Renal cortex interstitium (tissue), 11 donors: ENCODE measurements around the gene MYCBP. TPM values are rescaled to one million over a fixed set of nuclear protein-coding genes. Genes with fewer than 3 reads are reported as not detected.
A peak's percentile ranks its signal among the peaks of the same experiment; 100 is the strongest.

Experiments
- DNase-seq, 11 donors: peaks; one replicate each; pipeline ENCODE4 v3.0.0-alpha.2; 2013; ENCODE audit warnings: low read depth in 9 of 11, low spot score in 4 of 11; ENCODE audit errors: extremely low read depth in 1 of 11
- polyA plus RNA-seq, 3 donors: library from polyadenylated mRNA; unstranded; fragments of 120-200 nt; gene quantifications; one replicate each; pipeline ENCODE4 v1.2.1, GENCODE V29; 2013; ENCODE audit not compliant: insufficient read length in 3 of 3

MYCBP gene
- polyA plus RNA-seq, 3 donors, result 27.8 to 34.7 (median 33.7) TPM

DNA sequence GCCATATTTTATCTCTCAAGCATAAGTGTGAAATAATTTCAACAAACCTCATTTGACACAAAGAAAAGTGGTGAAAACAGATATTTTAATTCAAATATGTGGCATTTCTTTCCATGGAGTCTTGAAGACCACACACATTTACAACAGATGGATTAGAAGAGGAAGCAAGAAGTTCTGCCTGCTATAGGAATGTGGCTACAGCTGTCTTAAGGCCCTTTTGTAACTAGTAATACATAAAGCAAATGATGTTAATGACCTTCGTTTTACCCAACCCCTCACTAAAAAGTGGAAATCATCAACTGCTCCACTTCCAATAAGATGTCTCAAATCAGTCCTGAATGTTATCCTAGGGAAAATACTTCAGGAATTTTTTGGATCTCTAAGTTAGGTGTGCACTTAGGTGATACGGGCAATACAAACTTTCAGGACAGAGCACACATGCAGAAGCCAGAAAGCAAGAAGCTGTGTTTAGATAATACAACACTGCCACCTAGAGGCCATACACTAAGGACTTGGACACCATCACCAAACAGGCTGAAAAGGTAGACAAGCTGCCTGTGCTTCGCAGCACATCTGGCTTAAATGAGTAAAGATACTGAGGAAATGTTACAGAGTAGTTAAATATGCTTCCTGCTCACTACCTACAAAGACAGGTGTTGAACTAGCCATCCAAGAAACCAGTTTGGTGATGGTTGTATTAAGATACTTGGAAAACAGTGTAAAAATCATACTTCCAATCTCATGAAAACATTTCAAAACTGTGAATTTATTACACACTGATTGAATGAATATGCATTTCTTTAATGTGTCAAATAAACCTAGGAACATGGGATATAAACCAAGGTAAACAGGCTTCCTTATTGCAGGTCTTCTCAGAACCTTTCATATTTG, 38.0 kb downstream of the MYCBP start:
- peak in 9 of 11 donors; percentile 76 to 86 (median 83) for DNase-seq

DNA sequence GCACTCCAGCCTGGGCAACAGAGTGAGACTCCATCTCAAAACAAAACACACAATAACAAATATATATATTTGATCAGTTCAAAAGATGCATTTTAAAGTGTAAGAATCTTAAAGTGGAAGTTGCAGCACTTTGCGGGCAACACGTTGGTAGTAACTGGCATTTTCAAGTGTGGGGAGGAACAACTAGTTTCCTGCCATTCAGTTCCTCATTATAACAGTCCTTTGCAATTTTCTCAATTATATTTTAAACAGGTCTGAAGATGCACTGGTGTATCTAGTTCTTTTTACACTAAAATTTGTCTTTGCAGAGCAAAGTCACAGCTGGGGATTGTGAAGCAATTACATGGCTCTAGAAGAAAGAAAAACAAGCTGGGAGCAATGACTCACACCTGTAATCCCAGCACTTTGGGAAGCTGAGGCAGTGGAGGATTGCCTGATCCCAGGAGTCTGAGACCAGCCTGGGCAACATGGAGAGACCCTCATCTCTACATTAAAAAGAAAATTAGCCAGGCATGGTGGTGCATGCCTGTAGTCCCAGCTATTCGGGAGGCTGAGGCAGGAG, 38.8 kb downstream of the MYCBP start:
- no peak for DNase-seq

DNA sequence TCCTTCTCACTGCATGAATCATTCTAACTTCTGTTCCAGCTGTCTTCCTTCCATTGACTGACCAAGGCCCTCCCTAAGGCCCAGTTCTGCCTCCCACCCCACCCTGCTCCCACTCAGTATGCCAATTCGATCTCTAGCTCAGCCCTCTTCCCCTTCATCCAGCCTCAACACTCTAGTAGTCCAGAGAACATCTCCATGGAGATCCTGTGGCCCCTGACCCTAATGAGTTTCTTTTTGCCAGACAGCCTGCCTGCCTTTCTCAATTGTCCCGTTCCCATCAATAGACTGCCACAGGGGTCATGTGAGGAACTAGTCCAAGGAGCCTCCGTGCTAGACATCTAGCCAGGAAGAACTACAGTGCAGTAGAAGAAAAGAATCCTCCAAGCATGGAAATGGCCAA, 40.0 kb downstream of the MYCBP start:
- DNase-seq, result no peak

DNA sequence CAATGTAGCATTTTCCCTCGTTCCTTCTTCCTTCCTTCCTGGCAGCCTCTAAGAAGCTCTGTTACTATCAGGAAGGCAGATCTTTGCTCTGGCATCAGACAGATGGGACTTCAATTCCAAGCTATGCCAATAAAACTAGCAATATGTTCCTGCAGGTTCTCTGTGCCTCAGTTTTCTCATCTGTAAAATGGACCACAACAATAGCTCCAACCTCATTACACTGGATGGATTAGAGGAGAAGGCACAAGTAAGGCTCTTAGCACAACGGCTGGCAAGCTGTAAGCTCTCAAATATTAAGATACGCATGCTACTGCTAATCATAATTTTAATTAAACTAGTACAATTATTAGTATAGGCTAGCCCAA, 40.8 kb downstream of the MYCBP start:
- no peak for DNase-seq

DNA sequence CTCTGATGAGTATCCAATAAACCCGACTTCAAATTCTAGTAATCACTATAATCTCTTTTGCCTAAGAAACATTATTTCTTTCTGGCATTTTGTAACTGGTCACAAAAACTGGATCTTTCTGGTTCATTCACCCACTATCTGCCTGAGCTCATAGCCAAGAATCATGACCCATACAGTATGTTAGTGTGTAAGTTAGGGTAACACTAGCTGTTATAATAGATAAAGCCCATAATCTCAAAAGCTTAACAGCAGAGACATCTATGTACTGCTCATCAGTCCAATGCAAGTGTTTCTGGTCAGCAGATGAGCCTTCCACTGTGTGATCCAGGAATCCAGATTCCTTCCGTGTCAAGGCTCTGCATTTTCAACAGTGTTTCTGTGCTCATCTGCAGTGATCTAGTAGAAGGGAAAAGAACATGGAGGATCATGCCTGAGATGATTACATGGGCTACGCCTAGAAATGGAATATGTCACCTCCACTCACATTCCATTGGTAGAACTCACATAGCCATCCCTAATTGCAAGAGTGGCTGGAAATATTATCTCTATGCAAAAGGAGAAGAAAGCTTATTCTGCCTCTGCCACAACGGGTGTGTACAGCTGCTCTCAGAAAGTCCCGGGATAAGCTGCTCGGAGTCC, 41.3 kb downstream of the MYCBP start:
- DNase-seq, result no peak

DNA sequence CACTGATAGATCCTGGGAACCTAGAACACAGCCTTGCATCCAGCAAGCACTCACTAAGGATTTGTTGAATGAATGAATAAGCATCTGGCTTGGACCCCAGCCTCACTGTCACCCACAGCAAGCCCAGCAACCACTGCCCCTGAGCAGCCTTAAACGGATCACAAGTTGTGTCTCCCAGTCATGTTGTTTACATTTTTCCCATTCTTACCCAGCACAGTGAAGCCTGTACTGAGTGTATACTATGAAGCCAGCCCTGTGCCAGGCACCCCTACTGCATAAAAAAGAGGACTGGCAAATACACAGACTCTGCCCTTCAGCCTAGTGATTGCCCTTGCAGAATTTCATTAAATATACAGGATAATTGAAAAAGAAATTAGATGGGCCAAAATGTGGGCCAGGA, 43.8 kb downstream of the MYCBP start:
- no peak for DNase-seq

DNA sequence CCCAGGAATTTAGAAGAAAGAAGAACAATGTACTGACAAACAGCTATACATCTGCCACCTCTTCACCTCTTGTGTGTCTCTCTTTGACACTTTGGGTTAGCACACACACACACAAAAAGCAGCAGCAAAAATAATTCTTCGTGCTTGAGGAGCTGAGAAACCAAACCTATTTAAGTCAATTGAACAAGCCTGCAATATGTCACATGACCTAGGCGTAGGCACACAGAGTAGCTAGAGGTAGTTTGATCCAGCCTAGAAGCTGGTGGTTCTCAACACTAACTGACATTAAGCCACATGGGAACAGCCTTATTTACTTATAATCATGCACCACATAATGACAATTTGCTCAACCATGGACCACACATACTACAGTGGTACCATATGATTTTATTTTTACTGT, 45.8 kb downstream of the MYCBP start:
- DNase-seq, result no peak

DNA sequence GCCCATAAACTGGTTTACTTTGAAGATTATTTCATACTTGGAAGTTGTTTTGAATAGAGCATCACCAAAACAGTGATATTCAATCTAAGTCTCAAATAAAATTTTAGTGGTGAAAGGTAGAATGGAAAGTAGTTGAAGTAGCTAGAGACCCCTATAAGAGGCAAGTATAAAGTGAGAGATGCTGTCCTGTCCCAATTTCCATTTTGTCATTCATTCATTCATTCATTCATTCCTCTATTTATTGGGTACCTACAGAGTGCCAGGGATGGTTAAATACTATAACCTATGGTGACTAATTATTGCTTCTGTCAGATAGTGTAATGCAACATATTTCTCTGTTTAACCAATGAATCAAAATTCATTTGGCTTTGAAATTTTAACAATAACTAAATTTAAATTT, 46.3 kb downstream of the MYCBP start:
- no peak for DNase-seq

DNA sequence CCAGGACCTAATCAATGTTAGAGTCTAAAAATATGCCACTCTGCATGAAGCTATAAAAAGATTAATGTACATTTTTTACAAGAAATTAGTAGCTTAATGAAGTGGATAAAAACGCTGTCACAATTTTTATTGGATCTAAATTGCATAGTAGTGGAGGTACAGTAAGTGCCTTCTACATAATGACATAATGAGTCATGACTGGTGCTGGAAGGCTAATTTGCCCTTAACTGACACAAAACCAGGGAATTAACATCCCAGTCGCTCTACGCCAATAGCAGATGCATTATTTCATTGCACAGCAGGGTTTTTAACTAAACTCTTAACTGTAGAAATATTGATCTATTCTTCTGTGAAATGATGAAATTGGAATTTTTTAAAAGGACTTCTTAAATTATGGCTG, 46.9 kb downstream of the MYCBP start:
- DNase-seq, result no peak

DNA sequence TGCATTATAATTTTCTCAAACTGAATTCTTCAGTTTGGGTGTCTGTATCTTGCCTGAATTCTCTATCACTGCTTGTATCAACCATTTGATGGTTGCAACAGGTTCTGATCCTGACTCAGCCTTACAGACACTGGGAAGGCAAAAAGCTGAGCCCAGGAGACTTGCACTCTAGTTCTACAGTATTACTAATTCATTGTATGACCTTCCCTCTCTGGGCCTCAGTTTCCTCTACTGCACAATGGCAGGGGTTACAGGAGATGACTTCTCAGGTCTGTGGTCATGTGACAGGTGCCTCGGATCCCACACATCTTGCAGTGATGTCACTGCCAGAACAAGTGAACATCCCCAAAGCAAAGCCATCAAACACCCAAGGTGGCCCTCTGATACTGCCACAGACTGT, 52.3 kb downstream of the MYCBP start:
- no peak for DNase-seq

DNA sequence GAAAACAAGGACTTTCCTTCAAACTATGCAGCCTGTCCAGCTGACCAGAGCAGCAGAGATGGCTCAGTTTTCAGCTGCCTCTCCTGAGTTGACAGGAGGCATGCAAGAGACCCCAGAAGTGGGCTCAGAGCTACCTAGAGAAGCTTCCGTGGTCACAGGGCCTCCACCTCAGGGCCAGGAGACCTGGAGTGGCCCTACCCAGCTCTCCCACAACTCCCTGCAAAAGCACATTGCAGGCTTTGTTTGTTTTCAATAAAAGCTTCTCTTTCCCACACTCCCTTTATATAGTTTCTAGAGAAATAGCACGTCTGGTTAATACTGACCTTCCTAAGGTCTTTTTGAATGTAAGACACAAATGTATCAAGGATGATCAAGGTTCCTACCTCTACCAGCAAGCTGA, 53.6 kb downstream of the MYCBP start:
- DNase-seq, result no peak

DNA sequence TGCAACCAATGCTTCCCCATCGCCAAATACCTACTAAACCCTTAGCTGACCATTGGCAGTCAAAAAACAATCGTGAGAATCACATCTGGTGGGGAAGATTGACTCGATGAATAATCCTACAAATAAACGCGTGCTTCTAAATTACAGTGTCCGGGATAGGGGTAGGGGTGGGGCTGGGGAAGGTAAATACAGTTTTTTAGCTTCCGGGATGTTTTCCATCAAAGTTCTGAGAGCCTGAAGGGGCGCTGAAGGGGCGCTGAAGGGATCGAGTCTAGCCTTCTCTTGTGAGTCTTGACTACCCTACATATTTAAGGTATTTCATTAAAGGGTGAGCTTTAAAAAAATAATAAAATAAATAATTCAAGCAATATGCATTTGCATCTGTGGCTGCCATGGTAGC, 54.1 kb downstream of the MYCBP start:
- DNase-seq, result no peak

DNA sequence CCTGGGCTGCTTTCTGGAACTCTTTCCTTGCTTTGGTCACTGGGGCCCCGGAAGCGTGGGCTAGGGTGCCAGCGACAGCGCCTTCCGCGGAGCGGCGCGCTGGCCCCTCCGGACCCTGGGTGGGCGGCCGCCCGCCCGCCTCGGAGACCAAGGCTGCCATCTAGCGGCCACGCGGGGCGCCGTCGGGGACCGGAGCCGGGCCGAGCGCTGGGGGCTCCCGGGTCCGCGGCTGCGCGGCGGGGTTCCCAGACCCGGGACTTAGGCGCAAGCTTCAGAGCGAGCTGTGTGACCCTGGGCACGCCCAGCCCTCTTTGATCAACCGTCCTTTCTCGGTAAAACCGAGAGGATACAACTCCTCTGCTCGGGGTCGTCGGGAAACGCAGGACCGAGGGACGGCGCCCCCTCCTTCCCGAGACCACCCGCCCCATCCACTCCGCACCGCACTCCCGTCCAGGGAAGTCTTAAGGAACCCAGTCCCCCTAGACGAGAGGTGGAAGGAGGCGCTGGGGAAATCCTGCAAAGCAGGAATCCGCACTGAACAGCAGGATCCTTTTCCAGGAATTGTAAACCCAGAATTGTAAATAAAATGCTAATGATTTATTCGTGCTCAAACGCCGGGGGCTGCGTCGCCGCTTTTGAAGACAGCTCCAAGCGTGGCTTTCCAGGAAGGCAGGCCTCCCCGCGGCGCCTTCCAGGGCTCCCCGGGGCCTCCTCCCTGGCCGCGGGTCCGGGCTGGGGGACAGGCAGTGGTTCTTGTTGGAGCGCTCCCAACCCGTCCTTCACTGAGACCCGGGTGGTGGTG, 54.8 kb downstream of the MYCBP start:
- DNase-seq, result peak in 10 of 11 donors; percentile 35 to 74 (median 61)

DNA sequence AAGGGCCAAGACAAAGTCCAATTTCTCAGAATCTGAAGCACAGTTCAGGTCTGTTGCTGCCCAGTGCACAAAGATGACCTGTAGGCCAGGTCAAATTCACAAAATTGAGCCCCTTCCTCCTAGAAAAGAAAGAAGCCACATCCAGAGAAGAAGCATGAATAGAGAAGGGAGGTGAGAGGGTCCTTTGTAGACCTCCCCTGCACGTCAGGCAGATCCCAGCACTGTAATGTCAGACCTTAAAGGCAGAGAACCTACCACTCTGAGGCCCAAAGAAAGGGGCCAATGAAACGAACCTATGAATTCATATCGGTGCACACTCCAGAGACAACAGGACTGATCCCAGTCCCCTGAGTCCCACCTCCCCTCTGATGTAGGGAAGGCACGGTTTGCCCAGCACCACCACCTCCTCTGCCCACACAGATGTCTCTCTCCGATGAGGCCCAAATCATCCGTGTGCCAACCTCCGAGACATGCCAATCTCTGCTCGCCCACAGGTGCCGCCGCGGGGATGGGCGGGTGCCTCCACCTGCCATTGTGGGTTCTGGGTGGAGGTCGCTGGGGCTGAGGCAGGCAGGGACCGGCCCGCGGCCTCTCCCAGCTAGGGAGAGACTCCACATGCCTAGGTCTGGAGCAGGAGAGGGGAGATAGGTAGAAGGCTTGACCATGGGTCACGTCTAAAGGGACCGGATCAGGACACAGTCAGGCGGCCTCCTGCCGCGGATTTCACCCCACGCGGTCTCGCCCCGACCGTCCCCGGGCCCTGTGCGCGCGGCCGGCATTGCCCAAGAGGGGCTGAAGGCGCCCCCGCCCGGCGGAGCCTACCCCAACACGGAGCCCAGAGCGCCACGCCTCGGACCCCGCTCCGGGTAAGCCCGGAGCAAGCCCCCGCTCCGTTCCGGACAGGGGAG, 55.6 kb downstream of the MYCBP start:
- DNase-seq, result no peak

DNA sequence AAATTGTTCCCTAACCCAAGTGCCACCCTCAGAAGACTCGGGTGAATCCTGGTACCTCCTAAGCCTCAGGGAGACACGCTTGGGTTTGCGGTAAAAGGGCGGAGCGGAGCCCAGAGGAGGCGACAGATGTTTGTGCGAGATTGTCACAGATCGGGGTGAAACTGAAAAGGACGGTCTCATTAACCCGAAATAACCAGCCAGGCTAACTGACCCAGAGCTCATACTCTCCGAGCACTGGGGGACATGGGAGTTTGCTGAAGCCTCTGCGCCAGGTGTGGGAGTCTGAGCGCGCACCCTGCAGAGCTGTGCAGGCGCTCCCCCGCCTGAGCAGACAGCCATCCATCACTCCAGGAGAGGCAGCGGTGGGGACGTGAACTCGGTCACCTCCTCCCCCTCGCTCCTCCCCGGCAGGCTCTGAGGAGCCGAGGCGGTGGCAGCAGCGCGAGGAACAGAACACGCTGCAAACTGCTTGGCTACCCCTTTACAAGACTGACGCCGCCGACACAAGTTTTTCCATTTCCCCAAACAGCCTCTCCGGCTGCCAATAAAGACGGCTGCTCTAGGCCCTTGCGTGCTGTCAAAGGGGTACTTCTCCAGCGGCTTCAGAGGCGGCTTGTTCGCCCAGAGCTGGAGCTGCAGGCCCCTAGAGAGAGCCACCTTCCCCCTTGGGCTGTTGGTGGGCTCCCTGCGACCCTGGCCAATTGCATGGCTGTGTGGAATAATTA, 57.1 kb downstream of the MYCBP start:
- peak in 10 of 11 donors; percentile 51 to 80 (median 72) for DNase-seq

DNA sequence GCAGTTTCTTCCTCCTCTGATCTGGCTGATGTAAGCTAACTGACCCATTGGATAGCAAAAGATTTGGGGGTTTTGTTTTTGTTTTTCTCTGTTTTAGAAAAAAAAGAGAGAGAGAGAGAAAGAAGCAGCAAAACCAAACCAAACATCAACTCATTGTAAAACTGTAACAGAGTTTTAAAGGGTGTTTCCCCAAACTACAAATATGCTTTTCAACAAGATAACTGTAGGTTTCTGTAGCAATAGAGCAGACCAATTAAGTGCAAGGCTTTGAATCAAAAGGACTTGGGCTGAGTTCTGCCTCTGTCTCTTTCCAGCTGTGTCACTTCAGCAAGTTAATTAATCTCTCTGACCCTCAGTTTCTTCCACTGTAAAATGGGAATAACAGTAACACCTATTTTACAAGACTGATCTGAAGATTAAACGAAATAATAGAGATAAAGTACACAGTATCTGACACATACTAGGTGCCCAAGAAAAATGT, 58.1 kb downstream of the MYCBP start:
- DNase-seq, result no peak

DNA sequence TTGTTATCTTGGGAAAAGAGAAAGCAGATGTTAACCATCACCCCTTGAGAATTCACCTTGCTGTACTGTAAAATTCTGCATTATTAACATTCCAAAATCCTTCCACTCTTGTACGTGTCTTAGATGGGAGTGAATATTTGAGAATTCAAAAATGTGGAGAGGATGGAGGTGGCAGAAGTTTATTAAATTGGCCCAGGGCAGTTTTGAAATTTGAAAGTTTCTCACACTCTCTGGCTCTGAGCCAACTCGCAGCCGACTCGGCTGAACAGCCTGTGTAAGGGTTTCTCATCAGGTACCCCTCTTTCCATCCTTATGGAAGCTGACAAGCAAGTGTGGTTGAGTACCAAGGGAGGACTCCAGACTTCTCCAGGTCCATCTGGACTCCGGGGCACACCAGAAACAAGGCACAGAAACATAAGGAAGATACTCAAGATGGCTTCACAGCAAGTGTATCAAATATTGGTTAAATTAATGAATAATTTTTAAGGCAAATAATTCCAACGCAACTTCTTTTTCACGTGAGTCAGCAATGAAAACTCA, 58.6 kb downstream of the MYCBP start:
- DNase-seq, result no peak

DNA sequence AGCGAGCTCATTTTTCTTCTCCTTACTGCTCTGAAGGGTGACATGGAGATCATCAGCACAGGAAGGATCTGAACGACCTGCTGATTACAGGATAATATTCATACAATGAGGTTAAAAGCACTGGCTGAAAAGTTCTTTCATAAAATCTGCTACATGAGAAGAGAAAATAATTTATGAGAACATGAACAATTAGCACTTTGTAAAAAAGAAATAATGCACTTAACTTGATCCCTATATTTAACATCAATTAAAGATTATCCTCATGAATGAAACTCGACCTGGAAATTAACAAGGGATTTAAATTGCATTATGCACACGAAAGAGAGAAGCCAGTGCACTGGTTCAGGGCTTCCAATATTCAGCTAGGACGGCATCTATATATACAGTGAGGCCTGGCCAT, 60.2 kb downstream of the MYCBP start:
- DNase-seq, result no peak
